Measurements from ENCODE around the gene BTAF1.

BTAF1 gene

DNA sequence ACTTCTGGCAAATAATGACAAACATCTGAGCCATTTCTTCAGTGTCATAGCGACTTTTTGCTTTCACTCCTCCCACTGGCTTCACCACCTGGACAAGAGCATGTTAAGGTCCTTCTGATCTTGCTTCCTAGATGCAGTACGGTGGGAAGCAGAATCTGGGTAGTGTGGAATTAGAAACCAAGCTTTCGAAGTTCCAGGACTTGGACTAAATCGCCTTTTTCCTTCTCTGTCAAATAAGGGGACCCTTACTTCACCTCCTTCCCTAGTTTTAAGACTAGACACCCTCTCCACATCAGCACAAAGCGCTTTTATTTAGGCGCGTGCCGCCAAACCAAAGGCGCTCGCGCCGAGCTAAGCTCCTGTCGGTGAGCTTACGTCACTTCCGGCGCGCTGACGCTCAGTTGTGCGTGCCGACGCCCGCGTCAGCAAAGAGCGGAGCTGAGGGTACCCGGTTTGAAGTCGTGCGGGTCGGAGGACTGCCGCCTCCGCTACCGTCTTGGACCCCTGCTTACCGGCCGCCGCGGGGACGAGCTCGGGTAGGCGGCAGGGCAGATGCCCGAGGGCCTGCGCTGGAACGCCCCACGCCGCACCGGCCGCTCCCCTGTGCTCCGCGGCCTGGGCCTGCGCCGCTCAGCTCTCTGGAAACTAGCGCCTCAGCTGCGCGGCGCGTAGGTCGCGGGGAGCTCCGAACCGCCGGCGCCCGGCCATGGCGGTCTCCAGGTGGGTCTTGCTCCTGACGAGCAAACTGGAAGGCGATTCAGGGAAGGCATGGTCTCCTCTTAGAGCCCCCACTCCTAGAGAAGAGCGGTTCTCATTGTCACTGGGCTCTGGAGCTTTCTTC, at the start of gene BTAF1:
Gene BTAF1, plus strand, starts transcription at position 400 of the 841 bp plus-strand sequence. Its CDS starts 307 bp downstream, at position 707.
- DNase-seq, result peak; percentile 95

DNA sequence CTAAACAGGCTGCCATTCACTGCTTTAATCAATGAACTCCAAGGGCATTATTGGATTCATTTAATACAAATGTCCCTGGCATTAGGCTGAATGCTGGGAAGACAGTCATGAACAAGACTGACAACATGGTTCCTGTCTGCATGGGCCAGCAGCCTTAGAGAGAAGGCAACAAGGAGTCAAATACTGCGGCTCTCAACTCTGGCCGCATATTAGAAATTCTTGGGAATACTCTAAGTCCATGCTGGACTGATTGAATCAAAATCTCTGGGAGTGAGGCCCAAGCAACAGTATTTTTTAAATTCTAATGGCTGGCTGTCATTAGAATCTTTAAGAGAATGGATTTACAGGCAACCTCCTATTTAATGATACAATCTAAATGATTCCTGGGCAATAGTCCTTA, 48.4 kb upstream of the BTAF1 start:
- DNase-seq, result no peak

DNA sequence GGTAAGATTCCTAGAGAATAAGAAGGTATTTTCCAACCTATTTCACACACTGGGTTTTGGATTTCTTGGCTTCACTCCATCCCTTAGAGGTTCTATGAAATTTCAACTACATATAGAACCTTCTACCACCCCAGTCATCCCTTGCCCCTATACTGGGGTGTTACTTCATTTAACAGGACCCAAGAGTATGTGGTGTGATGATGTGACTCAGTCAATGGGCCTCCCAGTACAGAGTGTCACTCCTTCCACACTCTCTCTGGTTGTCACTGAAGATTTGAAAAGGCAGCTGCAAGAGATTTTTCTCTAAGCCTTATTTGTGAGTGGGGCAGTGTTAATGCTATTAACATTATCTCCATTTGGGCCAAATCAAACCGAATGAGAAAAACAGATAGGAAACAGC, 47.8 kb upstream of the BTAF1 start:
- DNase-seq, result no peak

DNA sequence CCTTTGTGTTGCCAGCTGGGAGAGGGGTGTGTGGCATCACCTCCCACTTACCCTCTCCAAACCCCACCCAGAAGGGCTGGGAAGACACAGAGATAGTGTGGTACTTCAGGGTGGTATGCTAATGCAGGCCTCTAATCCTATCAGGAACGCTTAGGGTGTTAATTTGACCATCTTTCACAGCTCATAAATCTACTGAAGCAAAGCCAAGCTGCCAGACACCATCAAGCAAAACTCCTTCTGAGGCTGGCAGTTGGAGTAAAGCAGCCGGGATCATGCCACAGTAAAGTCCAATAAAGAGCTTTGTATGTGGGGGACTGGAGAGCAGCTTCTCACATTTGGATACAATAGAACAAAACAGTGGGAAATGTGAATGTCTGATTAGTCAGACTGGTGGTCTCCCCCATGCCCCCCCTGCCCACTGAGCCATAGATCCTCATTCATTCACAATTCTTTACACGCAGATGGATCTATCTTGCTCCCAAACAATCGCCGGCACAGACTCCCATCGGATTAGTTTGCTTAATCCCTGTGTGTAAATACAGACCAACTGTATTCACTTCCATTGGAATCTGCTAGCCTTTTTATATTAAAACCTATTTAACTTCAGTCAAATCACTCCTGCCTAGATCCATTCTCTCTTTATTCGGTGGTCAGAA, 43.9 kb upstream of the BTAF1 start:
- no peak for DNase-seq

DNA sequence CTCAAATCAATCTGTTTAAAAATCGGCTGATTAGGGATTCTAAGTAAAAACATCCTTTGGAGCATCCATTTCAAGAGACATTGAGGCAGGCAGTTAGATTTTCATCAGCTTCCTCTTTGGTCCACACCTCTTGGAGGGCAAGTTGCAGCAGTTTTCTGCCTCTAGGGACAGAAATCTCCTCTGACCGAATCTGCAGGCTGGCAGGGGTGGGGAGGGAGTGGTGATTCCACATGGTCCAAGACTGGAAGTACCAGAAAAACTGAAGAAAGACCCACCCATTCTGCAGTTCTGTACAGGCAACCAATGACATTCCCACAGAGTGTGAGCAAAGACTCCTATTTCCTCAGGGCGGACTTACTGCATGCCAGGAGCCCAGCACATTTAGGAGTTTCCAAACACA, 43.3 kb upstream of the BTAF1 start:
- DNase-seq, result no peak

DNA sequence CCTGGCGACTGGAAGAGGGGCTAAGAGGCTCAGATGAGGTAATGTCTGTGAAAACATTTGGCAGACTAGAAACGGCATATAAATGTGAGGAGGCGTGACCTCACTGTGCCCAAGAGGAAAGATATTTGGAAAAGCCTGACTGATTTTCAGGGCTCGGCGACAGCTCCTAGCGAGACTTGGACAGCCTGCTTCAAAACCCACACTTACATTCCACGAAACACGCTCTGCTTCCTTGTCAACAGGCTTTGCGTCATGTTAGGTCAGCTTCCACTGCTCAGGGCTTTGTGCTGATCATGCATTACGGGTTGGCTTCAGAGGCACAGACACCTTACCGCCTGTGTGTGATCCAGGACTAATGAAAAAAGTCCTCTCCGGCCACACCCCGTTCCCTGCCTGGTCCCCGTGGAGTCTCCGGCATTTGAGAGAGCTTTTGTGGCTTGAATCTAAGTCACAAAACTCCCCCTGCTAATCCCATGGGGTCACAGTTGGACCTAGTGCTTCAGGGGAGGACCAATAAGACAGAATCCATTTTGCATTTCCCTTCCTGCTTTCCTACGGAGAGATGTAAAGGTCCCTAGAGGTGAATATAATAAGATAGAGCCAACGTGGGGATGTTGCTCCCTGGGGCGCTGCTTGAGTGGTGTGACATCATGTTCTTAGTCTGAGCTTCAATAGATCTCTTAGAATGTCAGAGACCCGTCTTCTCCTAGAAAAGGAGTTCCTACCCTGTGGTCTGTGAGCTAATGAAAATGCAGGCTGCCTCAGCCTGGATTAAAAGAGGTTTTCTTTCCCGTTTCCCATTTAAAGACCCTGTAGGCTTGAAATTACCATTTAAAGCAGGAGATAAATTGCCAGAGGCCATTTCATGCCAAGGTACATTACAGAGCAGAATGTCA, 39.8 kb upstream of the BTAF1 start:
- no peak for DNase-seq

DNA sequence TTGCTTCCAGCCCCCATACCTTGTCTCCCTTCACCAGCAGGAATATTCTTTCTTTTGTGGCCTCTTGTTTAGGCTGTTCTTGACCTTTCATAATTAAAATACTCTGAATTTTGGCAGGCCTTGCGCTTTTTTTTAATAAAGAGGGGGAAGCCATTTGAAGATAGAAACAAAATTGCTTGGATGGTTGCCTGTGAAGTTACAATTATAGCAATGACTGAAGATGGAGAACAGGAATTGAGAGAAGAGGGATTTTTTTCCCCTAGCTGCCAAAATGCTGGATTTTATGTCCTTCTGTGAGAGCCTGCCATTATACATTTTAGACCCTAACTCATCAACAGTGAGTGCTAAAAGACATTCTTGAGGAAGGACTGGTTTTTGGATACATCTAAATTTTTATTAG, 39.0 kb upstream of the BTAF1 start:
- DNase-seq, result no peak

DNA sequence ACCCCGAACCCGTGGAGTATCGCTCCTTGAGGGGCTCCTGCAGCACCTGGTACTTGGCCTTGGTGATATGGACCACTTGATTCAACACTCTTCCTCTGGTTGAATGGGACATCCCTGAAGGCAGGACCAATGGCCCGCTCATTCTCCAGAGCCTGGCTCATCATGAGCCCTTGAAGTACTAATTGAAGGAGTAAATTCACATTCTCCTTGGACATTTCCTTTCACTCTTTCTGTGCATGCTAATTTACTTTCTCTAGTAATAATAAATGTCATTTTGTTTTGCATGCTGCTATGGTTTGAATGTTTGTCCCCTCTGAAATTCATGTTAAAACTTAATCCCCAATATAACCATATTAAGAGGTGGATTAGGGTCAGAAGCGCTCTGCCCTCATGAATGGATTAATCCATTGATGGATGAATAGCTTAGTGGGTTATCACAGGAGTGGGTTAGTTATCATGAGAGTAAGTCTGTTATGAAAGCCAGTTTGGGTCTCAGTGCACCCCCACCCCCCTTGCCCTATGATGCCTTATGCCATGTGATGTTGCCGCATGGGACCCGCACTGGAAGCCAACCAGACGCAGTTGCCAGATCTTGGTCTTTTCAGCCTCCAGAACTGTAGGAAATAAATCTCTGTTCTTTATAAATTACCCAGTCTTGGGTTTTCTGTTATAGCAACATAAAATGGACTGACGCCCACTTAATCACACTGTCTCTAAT, 38.0 kb upstream of the BTAF1 start:
- DNase-seq, result no peak

DNA sequence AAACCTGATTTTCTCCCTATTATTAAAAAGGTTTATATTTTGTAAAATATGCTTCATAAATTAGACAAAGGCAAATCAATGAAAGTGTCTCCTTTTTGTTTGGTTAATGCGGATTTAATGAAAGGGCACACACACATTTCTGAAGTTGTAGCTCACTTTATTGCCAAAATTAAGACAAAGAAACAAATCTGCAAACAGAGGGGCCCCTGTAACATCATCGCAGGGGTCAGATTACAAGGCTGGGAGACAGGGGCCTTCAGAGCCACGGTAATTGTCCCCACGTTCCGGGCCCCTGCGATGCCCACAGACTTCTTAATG, 36.7 kb upstream of the BTAF1 start:
- no peak for DNase-seq

DNA sequence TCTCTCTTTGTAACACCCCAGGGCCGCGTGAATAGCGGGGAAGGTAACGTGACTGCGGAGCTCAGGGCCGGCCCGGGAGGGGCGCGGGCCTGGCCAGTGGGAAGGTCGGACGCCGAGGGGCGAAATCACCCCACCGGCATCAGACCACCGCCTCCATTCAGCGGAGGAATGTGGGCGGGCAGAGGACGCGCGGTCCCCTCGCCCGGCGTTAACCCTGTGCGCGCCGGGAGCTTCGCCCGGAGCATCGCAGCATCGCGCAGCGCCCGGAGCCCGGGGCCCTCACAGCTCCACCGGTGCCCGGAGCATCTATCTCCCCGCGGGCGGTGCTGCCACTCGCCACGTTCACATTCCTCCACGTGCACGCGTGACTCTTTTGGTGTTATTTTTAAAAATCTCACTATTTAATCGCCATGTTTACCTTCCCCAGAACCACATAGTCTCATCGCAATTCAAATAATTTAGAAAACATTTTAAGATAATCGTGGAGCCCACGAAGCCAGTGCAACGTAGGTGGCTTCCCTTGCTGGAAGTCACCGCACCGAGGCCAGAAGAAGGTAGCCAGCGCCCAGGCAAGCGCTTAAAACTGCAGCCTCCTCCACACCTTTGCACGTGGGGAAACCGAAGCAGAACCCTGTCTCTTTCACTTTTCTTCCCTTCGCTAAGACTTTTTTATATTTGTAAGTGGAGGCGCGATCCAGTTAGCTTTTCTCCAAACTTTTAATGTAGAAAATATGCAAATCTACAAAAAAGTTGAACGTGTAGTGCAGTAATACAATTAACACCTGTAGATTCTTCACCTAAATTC, 36.1 kb upstream of the BTAF1 start:
- DNase-seq, result peak; percentile 36

DNA sequence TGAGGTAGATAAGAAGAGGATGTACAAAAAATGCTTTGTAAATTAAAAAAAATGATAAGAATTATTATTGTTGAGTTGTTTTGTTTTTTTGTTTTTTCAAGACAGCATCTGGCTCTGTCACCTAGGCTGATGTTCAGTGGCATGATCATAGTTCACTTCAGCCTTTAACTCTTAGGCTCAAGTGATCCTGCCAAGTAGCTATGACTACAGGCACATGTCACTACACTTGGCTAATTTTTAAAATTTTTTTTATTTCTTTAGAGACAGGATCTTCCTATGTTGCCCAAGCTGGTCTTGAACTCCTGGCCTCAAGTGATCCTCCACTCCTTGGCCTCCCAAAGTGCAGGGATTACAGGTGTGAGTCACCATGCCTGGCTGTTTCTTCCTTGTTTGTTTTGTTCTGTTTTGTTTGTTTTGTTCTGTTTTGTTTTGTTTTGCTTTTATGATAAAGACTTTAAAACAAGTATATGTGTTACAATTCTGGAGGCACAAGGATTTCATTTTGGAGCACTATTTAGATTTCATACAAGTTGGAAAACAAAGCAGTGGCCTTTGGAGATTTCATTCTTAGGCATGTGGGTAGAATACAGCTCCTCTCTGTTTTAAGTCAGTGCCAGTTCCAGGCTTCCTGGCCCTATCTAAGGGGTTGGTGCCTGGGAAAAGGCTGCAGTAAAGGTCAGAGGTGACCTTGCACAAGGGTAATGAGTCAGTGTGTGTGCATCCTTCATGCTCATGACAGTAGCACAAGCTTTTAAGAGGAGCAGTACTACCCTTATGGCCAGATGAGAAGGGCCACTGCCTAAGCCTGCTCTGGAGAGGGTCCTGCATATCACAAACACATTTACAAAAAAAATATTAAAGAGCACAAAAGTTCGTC, 32.2 kb upstream of the BTAF1 start:
- DNase-seq, result no peak

DNA sequence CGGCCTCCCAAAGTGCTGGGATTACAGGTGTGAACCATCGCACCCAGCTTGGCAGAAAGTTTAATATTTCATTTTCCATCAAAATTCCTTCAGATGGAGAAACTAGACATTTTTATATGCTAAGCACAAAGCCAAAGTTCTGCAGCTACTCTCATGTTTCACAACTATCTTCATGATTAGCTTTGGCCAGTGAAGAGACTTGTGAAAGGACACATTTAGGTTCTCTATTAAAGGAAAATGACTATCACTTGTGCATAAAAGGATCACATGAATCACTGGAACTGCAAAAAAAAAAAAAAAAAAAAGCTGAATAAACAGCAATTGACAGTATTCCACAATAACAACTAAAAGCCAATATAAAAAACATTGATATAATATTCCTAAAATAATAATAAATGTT, 30.5 kb upstream of the BTAF1 start:
- DNase-seq, result no peak

DNA sequence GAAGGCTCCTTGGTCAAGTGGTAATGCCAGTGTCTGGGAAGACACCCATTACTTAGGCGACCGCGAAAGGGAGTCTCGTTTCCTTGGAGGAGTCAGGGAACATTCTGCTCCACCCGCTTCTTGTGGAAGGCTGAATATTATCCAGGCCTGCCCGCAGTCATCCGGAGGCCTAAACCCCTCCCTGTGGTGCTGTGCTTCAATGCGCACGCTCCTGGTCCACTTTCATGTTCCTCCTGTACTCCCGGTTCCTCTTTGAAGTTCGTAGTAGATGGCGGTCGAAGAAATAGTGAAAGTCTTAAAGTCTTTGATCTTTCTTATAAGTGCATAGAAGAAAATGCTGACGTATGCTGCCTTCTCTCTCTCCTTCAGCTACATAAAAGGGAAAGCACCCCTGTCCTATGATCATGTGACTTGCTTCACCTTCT, 29.3 kb upstream of the BTAF1 start:
- peak; percentile 10 for DNase-seq

DNA sequence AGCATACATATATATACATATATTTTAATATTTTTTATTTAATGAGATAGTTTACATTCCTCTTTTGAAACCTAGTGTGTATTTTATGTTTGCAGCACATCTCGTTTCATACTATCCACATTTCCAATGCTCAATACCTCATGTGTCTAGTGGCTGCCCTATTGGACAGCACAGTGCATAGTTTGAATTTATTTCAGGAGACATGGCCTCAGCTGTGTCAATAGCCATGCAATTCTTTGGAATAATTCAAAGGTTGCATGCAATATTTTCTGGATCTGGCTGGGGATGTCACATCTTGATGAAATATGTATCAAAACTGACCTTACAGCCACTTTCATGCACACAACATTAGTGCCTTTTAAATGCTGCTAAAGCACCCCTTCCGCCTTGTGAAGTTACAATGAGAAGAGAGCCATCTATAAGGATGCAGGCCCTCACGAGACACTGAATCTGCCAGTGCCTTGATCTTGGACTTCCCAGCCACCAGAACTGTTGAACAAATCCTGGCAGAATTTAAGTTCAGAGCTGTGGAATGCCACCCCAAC, 27.3 kb upstream of the BTAF1 start:
- no peak for DNase-seq

DNA sequence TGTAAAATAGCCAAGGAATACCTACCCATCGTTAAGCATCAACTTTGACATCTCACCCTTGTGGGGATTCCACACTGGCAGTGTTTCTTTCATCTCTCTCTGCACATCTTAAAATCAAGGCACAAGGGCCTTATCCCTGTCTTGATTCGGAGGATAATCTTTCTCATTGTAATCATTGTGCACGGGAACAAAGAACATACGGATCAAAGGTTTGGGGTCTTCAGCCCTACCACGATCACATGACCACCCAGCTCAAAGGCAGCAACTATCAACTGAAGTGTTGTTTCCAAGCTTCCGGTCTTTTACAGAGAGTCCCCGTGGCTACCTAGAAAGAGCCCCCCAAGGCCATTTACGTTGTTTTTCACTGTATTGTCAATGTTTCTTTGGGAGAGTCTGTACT, 26.1 kb upstream of the BTAF1 start:
- DNase-seq, result no peak

DNA sequence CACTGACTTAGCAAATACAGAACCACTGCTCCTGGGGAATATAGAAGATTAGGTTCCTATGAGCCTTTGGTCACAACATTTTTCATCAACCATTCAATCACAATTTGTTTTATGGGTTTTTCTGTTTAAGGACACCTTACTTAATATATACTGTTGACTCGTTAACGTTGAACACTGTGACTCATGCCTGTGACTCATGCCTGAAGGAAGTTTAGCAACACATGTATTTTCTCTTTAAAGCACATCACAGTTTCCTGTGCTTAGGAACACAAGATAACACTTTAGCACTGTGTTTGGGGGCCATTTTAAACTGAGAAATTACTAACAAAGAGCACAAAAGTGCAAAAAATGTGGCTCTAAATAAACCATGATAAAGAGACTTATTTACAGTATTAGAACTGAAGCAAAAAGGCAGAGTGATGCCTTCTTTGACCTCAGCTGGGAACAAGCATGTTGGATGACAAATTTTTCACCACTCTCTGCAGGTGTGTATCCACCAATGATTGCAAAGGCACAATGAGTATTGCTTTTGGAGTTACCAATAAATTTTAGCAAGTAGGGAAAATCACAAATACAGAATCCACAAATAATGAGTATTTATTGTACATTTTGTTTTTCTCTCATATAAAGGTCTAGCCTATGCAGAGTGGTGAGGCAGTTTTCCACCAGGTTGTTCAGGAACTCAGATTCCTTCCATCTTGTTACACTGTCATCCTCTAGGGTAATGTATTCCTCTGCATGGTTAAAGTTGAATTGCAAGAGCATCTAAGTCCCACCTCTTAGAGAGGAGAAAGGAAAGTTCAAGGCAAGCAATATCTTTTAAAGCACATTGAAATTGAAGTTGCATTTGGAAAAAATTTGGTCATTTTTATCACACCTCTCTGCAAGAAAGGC, 21.5 kb upstream of the BTAF1 start:
- peak; percentile 76 for DNase-seq

DNA sequence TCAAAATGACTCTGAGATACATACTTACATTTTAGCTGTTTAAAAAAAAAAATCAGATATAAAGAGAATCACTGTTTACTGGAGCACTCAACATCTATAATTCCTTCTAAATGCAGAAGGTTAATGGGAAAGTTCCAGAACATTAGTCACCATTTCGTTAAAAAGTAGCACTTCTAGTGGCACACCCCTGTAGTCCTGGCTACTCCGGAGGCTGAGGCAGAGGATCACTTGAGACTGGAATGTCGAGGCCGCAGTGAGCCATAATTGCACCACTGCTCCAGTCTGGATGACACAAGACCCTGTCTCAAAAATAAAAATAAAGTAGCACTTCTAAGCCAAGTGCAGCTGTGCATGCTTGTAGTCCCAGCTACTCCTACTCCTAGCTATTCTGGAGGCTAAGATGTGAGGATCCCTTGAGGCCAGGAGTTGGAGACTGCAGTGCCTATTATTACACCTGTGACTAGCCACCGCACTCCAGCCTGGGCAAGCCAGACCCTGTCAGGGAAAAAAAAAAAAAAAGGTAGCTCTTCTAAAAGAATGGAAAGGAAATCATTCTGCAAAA, 16.5 kb upstream of the BTAF1 start:
- no peak for DNase-seq

DNA sequence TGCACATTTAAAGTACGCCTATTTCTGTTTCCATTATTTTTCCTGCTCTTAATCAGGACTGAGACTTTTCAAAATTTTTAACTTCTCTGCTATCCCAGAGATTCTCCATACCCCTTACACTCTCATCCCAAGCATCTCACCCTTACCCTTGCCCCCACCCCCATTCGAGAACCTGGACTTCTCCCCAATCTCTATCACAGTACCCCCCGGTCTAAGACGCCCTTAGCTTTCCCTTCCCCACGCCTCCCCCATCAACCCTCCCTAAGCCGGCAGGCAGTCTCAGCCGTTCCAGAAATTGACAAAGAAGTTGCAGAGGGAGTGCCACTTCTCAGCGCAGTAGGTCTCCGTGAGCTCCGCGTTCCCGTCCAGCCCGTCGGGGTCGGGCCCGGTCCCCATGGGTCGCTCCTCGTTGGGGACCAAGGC, 15.6 kb upstream of the BTAF1 start:
- no peak for DNase-seq
